ENCODE results near the gene PPFIBP2. TPM values are rescaled to one million over a fixed set of nuclear protein-coding genes. Genes with fewer than 3 reads are reported as not detected.
A peak's percentile ranks its signal among the peaks of the same experiment; 100 is the strongest.

PPFIBP2 gene
- total and polyA plus RNA-seq, 2 of the 13 experiments (the other 11 are each of a cell fraction or from before 2014, with no cell fraction given): 15.0 to 52.5 TPM

GRCh38 chr11:7576726-7577290, 63.0 kb downstream of the PPFIBP2 start:
- DNase-seq (ENCODE audit: low spot score) (no peak), ATAC-seq (no peak), FAIRE-seq (no peak)
- Histone ChIP-seq H3K4me2 (ENCODE audit: low read depth, low read length) (peak overlapping the region; percentile 92), H3K9me3 (ENCODE audit: low read length) (no peaks in the 10 kb centered on the region), H3K79me2 (ENCODE audit: insufficient read depth, low read length) (peaks cover 41% of the 10 kb centered on the region), H3K27ac (ENCODE audit: extremely low read length, insufficient read depth, low read length) (peak overlapping the region; percentile 51), H3K9ac (ENCODE audit: insufficient read depth, low read depth, low read length) (peak overlapping the region; percentile 69; the same call in 1 of the 2 replicates), H3K4me3 (replicated peaks in 1 of 3; ENCODE audit: insufficient read depth in 1 of 3, low read depth in 2 of 3, low read length in 3 of 3) (peak overlapping the region in 1 of 3 experiments; percentile 73; a peak in 2 of 6 replicates), H2AFZ (ENCODE audit: low read length) (no peak overlapping the region), H3K36me3 (replicated peaks in 1 of 2; ENCODE audit: control insufficient read depth in 1 of 2, insufficient read depth in 2 of 2, low read length in 2 of 2) (peaks cover 2 to 3% of the 10 kb centered on the region in 2 experiments; a peak in 1 of 5 replicates), H3K4me1 (ENCODE audit: insufficient read depth, low read length) (peaks cover 83% of the 10 kb centered on the region), H4K20me1 (ENCODE audit: insufficient read depth, low read length) (no peaks in the 10 kb centered on the region), H3K27me3 (ENCODE audit: control insufficient read depth in 1 of 2, insufficient read depth in 2 of 2, low read length in 2 of 2) (no peaks in the 10 kb centered on the region)
- intact Hi-C loops (cut with micrococcal nuclease; ENCODE audit: unreplicated experiment) (no loop called here), in situ Hi-C loops (cut with HindIII; ENCODE audit: extremely low pct_ligation_motif_present, low pct_unique_long_range_greater_than_20kb) (no loop called here)
- ChIA-PET POLR2A (interaction anchor here (0.9 to 6.0 kb wide), 2 partner anchors 26 to 92 kb away, joined by 3 to 115 read pairs; partner anchors contain the start of gene OLFML1), CTCF (ENCODE audit: low intra/inter-chr PET ratio, low total read pairs) (no interaction called here)
- no TSS peak for BruUV-seq (replicated peaks)
- WGBS (ENCODE audit: low lambda C conversion rate): 97% methylated on average over 10 of the region's 13 CpGs
- TF ChIP-seq, protein P1, sequence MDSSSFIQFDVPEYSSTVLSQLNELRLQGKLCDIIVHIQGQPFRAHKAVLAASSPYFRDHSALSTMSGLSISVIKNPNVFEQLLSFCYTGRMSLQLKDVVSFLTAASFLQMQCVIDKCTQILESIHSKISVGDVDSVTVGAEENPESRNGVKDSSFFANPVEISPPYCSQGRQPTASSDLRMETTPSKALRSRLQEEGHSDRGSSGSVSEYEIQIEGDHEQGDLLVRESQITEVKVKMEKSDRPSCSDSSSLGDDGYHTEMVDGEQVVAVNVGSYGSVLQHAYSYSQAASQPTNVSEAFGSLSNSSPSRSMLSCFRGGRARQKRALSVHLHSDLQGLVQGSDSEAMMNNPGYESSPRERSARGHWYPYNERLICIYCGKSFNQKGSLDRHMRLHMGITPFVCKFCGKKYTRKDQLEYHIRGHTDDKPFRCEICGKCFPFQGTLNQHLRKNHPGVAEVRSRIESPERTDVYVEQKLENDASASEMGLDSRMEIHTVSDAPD (CRISPR knock-in tag; IDR thresholded peaks at IDR 0.05): no peak
- TF ChIP-seq KDM5B (CRISPR knock-in tag; IDR thresholded peaks at IDR 0.05; ENCODE audit: borderline replicate concordance): no peak
- TF ChIP-seq TMF1 (CRISPR knock-in tag; IDR thresholded peaks at IDR 0.05; ENCODE audit: low read depth): no peak
- TF ChIP-seq, protein P2, sequence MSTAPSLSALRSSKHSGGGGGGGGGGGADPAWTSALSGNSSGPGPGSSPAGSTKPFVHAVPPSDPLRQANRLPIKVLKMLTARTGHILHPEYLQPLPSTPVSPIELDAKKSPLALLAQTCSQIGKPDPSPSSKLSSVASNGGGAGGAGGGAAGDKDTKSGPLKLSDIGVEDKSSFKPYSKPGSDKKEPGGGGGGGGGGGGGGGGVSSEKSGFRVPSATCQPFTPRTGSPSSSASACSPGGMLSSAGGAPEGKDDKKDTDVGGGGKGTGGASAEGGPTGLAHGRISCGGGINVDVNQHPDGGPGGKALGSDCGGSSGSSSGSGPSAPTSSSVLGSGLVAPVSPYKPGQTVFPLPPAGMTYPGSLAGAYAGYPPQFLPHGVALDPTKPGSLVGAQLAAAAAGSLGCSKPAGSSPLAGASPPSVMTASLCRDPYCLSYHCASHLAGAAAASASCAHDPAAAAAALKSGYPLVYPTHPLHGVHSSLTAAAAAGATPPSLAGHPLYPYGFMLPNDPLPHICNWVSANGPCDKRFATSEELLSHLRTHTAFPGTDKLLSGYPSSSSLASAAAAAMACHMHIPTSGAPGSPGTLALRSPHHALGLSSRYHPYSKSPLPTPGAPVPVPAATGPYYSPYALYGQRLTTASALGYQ (CRISPR knock-in tag; IDR thresholded peaks at IDR 0.05): no peak
- TF ChIP-seq SP1 (IDR thresholded peaks at IDR 0.05): no peak
- TF ChIP-seq SP1 (CRISPR knock-in tag; IDR thresholded peaks at IDR 0.05): no peak
- no peak for TF ChIP-seq NFE2L2 (IDR thresholded peaks at IDR 0.05; ENCODE audit: low read length)
- TF ChIP-seq, protein P3, sequence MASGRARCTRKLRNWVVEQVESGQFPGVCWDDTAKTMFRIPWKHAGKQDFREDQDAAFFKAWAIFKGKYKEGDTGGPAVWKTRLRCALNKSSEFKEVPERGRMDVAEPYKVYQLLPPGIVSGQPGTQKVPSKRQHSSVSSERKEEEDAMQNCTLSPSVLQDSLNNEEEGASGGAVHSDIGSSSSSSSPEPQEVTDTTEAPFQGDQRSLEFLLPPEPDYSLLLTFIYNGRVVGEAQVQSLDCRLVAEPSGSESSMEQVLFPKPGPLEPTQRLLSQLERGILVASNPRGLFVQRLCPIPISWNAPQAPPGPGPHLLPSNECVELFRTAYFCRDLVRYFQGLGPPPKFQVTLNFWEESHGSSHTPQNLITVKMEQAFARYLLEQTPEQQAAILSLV (CRISPR knock-in tag; IDR thresholded peaks at IDR 0.05; ENCODE audit: borderline replicate concordance): no peak
- TF ChIP-seq ZNF589 (CRISPR knock-in tag; conservative IDR thresholded peaks at IDR 0.05): no peak
- no peak for TF ChIP-seq KDM6A (CRISPR knock-in tag; IDR thresholded peaks at IDR 0.05; ENCODE audit: low read depth)
- TF ChIP-seq ZNF383 (CRISPR knock-in tag; IDR thresholded peaks at IDR 0.05; ENCODE audit: borderline replicate concordance): no peak
- no peak for TF ChIP-seq ZNF800 (CRISPR knock-in tag; IDR thresholded peaks at IDR 0.05)
- TF ChIP-seq ZC3H4 (CRISPR knock-in tag; IDR thresholded peaks at IDR 0.05; ENCODE audit: borderline replicate concordance): no peak
- TF ChIP-seq, protein P4, sequence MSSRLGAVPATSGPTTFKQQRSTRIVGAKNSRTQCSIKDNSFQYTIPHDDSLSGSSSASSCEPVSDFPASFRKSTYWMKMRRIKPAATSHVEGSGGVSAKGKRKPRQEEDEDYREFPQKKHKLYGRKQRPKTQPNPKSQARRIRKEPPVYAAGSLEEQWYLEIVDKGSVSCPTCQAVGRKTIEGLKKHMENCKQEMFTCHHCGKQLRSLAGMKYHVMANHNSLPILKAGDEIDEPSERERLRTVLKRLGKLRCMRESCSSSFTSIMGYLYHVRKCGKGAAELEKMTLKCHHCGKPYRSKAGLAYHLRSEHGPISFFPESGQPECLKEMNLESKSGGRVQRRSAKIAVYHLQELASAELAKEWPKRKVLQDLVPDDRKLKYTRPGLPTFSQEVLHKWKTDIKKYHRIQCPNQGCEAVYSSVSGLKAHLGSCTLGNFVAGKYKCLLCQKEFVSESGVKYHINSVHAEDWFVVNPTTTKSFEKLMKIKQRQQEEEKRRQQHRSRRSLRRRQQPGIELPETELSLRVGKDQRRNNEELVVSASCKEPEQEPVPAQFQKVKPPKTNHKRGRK (CRISPR knock-in tag; IDR thresholded peaks at IDR 0.05): no peak
- no peak for TF ChIP-seq HNRNPL (IDR thresholded peaks at IDR 0.05; ENCODE audit: low read depth, low read length)
